MM.1S (cell line): ENCODE data around the gene MTX1.

Source experiments
- CTCF ChIP-seq: fragments of 300-600 bp; sonication (generic); IDR thresholded peaks from 2 replicates; pipeline ENCODE4 v1.5.1; 2016; ENCODE audit warnings: antibody characterized with exemption, low read length, mixed read lengths
- EZH2 ChIP-seq: fragments of 300-600 bp; sonication (generic); optimal IDR thresholded peaks from 2 replicates; pipeline ENCODE3; 2017; ENCODE audit warnings: low read depth, mild to moderate bottlenecking, antibody characterized with exemption, low read length, mixed read lengths
- EZH2phosphoT487 ChIP-seq: fragments of 300-600 bp; sonication (generic); IDR thresholded peaks from 2 replicates; pipeline ENCODE4 v1.6.1; 2018; ENCODE audit warnings: antibody characterized with exemption, low read length

GRCh38 chr1:155184351-155184811 is 24.1 kb upstream of the MTX1 start:
- no peak for TF ChIP-seq CTCF
- TF ChIP-seq EZH2: no peak
- no peak for TF ChIP-seq EZH2phosphoT487
